ENCODE measurements around the gene WDR1.

The WDR1 gene

GRCh38 chr4:10051517-10052135, 65.0 kb downstream of the WDR1 start:
- H3K4me3 ChIP-seq (ENCODE audit: low read depth in 1 of 2, low read length in 2 of 2) = no peak overlapping the region
- no peaks in the 10 kb centered on the region for H3K9me3 ChIP-seq (ENCODE audit: low read length)
- H3K36me3 ChIP-seq (ENCODE audit: insufficient read depth, low read length) = no peaks in the 10 kb centered on the region
- no peak overlapping the region for H3K9ac ChIP-seq (ENCODE audit: low read length)
- H3K4me1 ChIP-seq (ENCODE audit: insufficient read depth, low read length) = no peaks in the 10 kb centered on the region
- H3K27me3 ChIP-seq (ENCODE audit: control insufficient read depth in 1 of 2, insufficient read depth in 2 of 2, low read length in 2 of 2) = no peaks in the 10 kb centered on the region
- H3K27ac ChIP-seq (ENCODE audit: low read depth, low read length) = no peak overlapping the region

DNA sequence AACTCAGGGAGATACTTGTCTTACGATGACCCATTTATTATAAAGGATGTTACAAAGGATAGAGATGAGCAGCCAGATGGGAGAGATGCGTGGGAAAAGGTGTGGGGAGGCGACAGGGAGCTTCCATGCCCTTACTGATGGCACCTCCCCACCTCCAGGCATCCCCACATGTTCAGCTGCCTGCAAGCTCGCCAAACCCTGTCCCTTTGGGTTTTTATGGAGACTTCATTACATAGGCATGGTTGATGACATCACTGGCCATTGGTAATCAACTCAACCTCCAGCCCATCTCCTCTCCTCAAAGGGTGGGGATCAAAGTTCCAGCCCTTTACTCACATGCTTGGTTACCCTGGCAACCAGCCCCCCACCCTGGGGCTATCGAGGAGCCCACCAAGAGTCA, 65.9 kb downstream of the WDR1 start:
- Histone ChIP-seq H3K4me1 (ENCODE audit: insufficient read depth, low read length) (no peaks in the 10 kb centered on the region), H3K36me3 (ENCODE audit: insufficient read depth, low read length) (no peaks in the 10 kb centered on the region), H3K27me3 (ENCODE audit: control insufficient read depth in 1 of 2, insufficient read depth in 2 of 2, low read length in 2 of 2) (no peaks in the 10 kb centered on the region), H3K4me3 (ENCODE audit: low read depth in 1 of 2, low read length in 2 of 2) (no peak overlapping the region), H3K9ac (ENCODE audit: low read length) (no peak overlapping the region), H3K27ac (ENCODE audit: low read depth, low read length) (no peak overlapping the region), H3K9me3 (ENCODE audit: low read length) (no peaks in the 10 kb centered on the region)

GRCh38 chr4:10050261-10050661, 66.3 kb downstream of the WDR1 start:
- Histone ChIP-seq H3K27me3 (ENCODE audit: control insufficient read depth in 1 of 2, insufficient read depth in 2 of 2, low read length in 2 of 2) (no peaks in the 10 kb centered on the region), H3K27ac (ENCODE audit: low read depth, low read length) (no peak overlapping the region), H3K36me3 (ENCODE audit: insufficient read depth, low read length) (no peaks in the 10 kb centered on the region), H3K4me3 (ENCODE audit: low read depth in 1 of 2, low read length in 2 of 2) (no peak overlapping the region), H3K4me1 (ENCODE audit: insufficient read depth, low read length) (no peaks in the 10 kb centered on the region), H3K9me3 (ENCODE audit: low read length) (no peaks in the 10 kb centered on the region), H3K9ac (ENCODE audit: low read length) (no peak overlapping the region)

DNA sequence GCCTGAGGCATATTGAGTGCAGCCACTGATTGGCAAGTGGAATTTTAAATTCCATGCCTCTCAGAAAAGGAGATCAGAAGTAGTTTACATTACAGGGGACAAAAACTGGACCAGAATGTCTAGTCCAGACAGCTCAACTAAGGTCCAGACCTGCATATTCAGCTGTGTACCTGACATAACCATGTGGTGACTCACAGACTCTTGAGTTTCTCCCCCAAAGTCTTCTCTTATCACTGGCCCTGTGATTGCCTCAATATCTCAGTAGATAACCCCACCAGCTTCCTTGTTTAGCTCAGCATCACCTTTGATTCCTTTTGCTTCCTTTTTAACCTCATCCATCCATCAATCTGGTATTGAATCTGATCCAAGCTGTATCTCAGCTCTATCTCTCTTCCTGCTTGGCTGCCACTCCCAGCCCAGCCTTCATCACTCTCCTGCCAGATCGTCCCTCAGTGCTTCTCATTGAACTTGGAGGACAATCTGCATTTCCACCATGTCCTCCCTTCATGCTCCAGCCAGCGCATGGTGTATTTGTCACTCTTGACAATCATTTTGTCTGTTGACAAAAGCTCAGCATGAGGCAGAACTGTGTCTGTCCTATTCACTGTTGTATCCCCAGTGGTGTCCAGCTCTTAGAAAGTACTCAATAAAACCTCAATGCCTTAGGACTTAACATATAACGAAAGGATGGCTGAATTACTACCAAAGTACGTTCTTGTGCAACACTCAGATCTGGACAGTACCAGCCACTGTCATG, 67.5 kb downstream of the WDR1 start:
- Histone ChIP-seq H3K36me3 (ENCODE audit: insufficient read depth, low read length) (no peaks in the 10 kb centered on the region), H3K4me1 (ENCODE audit: insufficient read depth, low read length) (no peaks in the 10 kb centered on the region), H3K9me3 (ENCODE audit: low read length) (no peaks in the 10 kb centered on the region), H3K27ac (ENCODE audit: low read depth, low read length) (no peak overlapping the region), H3K4me3 (ENCODE audit: low read depth in 1 of 2, low read length in 2 of 2) (no peak overlapping the region), H3K27me3 (ENCODE audit: control insufficient read depth in 1 of 2, insufficient read depth in 2 of 2, low read length in 2 of 2) (no peaks in the 10 kb centered on the region), H3K9ac (ENCODE audit: low read length) (no peak overlapping the region)

- H3K27me3 ChIP-seq (ENCODE audit: control insufficient read depth in 1 of 2, insufficient read depth in 2 of 2, low read length in 2 of 2) = no peaks in the 10 kb centered on the region
- H3K36me3 ChIP-seq (ENCODE audit: insufficient read depth, low read length) = no peaks in the 10 kb centered on the region
- H3K9me3 ChIP-seq (ENCODE audit: low read length) = no peaks in the 10 kb centered on the region
- H3K4me1 ChIP-seq (ENCODE audit: insufficient read depth, low read length) = no peaks in the 10 kb centered on the region
- H3K9ac ChIP-seq (ENCODE audit: low read length) = no peak overlapping the region
- no peak overlapping the region for H3K27ac ChIP-seq (ENCODE audit: low read depth, low read length)
- H3K4me3 ChIP-seq (ENCODE audit: low read depth in 1 of 2, low read length in 2 of 2) = no peak overlapping the region
Observed at GRCh38 chr4:10047967-10048366, 68.6 kb downstream of the WDR1 start.

GRCh38 chr4:10046471-10046870, 70.1 kb downstream of the WDR1 start:
- Histone ChIP-seq H3K36me3 (ENCODE audit: insufficient read depth, low read length) (no peaks in the 10 kb centered on the region), H3K4me3 (ENCODE audit: low read depth in 1 of 2, low read length in 2 of 2) (no peak overlapping the region), H3K9ac (ENCODE audit: low read length) (no peak overlapping the region), H3K27me3 (ENCODE audit: control insufficient read depth in 1 of 2, insufficient read depth in 2 of 2, low read length in 2 of 2) (no peaks in the 10 kb centered on the region), H3K9me3 (ENCODE audit: low read length) (no peaks in the 10 kb centered on the region), H3K4me1 (ENCODE audit: insufficient read depth, low read length) (no peaks in the 10 kb centered on the region), H3K27ac (ENCODE audit: low read depth, low read length) (no peak overlapping the region)

DNA sequence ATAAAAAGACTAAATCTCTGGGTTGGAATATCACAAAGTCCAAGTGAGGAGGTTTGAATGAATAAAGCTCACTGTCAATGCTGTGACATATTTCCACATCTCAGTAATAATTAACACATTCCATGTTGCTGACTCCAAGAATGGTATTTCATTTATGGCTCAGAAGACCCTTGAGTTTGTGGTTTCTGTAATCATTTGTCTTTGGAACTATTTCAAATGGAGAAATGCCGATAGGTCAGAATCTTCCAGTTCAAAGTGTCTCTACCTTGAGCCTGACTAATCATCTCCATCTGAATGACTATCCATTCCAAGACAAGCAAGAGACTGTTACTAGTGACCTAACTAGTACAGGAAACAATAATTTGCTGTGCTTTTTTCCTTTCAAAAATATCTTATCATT, 71.1 kb downstream of the WDR1 start:
- no peak overlapping the region for H3K27ac ChIP-seq (ENCODE audit: low read depth, low read length)
- no peaks in the 10 kb centered on the region for H3K4me1 ChIP-seq (ENCODE audit: insufficient read depth, low read length)
- no peaks in the 10 kb centered on the region for H3K9me3 ChIP-seq (ENCODE audit: low read length)
- H3K36me3 ChIP-seq (ENCODE audit: insufficient read depth, low read length) = no peaks in the 10 kb centered on the region
- H3K9ac ChIP-seq (ENCODE audit: low read length) = no peak overlapping the region
- no peaks in the 10 kb centered on the region for H3K27me3 ChIP-seq (ENCODE audit: control insufficient read depth in 1 of 2, insufficient read depth in 2 of 2, low read length in 2 of 2)
- H3K4me3 ChIP-seq (ENCODE audit: low read depth in 1 of 2, low read length in 2 of 2) = no peak overlapping the region

GRCh38 chr4:10041036-10041435, 75.6 kb downstream of the WDR1 start:
- Histone ChIP-seq H3K9ac (ENCODE audit: low read length) (no peak overlapping the region), H3K4me1 (ENCODE audit: insufficient read depth, low read length) (no peaks in the 10 kb centered on the region), H3K27ac (ENCODE audit: low read depth, low read length) (no peak overlapping the region), H3K27me3 (ENCODE audit: control insufficient read depth in 1 of 2, insufficient read depth in 2 of 2, low read length in 2 of 2) (no peaks in the 10 kb centered on the region), H3K4me3 (ENCODE audit: low read depth in 1 of 2, low read length in 2 of 2) (no peak overlapping the region), H3K9me3 (ENCODE audit: low read length) (no peaks in the 10 kb centered on the region), H3K36me3 (ENCODE audit: insufficient read depth, low read length) (no peaks in the 10 kb centered on the region)

- H3K27me3 ChIP-seq (ENCODE audit: control insufficient read depth in 1 of 2, insufficient read depth in 2 of 2, low read length in 2 of 2) = no peaks in the 10 kb centered on the region
- no peak overlapping the region for H3K4me3 ChIP-seq (ENCODE audit: low read depth in 1 of 2, low read length in 2 of 2)
- no peaks in the 10 kb centered on the region for H3K9me3 ChIP-seq (ENCODE audit: low read length)
- no peaks in the 10 kb centered on the region for H3K4me1 ChIP-seq (ENCODE audit: insufficient read depth, low read length)
- H3K27ac ChIP-seq (ENCODE audit: low read depth, low read length) = no peak overlapping the region
- H3K36me3 ChIP-seq (ENCODE audit: insufficient read depth, low read length) = no peaks in the 10 kb centered on the region
- H3K9ac ChIP-seq (ENCODE audit: low read length) = no peak overlapping the region
Observed at GRCh38 chr4:10040049-10040892, 76.3 kb downstream of the WDR1 start.

DNA sequence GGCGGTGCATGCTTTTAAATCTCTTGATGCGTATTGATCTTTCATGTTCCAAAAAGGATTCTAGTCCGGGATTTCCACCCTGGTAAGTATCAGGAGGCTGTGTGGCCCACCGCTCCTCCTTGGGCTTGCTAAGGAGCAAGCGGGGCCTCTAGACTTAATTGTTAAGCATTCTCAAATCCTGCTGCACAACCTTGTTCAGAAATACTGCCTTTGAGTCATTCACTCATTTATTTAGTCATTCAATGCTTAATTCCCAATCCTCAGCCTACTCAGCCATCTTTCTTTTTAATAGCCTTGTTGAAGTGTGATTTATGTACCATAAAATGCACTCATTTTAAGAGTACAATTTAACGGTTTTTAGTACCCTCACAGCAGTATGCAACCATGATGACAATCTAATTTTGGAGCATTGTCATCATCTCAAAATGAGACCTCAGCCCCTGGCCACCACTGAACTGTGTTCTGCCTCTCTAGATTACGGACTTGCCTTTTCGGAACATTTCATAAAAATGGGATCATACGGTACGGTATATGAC, 79.7 kb downstream of the WDR1 start:
- no peak overlapping the region for H3K9ac ChIP-seq (ENCODE audit: low read length)
- no peaks in the 10 kb centered on the region for H3K9me3 ChIP-seq (ENCODE audit: low read length)
- H3K36me3 ChIP-seq (ENCODE audit: insufficient read depth, low read length) = no peaks in the 10 kb centered on the region
- no peaks in the 10 kb centered on the region for H3K27me3 ChIP-seq (ENCODE audit: control insufficient read depth in 1 of 2, insufficient read depth in 2 of 2, low read length in 2 of 2)
- H3K27ac ChIP-seq (ENCODE audit: low read depth, low read length) = no peak overlapping the region
- no peak overlapping the region for H3K4me3 ChIP-seq (ENCODE audit: low read depth in 1 of 2, low read length in 2 of 2)
- peaks cover 7% of the 10 kb centered on the region for H3K4me1 ChIP-seq (ENCODE audit: insufficient read depth, low read length)

DNA sequence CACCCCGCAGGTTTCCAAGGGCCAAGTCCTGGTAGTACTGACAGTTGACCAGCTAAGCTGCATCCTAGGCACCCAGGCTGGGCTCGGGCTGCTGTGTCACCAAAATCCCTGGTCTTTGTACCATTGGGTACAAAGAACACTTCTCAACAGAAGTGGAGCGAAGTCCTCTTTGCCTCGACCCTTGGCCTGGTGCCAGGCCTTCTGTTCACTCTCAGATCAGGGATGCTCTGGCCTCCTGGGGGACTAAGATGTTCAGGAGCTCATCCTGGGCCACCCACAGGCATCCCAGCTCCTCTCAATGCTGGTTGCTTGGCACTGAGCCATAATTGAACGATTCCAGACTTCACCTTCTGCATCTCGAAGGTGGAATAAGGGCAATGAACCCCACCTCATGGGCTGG, 81.5 kb downstream of the WDR1 start:
- Histone ChIP-seq H3K27ac (ENCODE audit: low read depth, low read length) (no peak overlapping the region), H3K4me1 (ENCODE audit: insufficient read depth, low read length) (peaks cover 7% of the 10 kb centered on the region), H3K9me3 (ENCODE audit: low read length) (no peaks in the 10 kb centered on the region), H3K9ac (ENCODE audit: low read length) (no peak overlapping the region), H3K27me3 (ENCODE audit: control insufficient read depth in 1 of 2, insufficient read depth in 2 of 2, low read length in 2 of 2) (no peaks in the 10 kb centered on the region), H3K4me3 (ENCODE audit: low read depth in 1 of 2, low read length in 2 of 2) (no peak overlapping the region), H3K36me3 (ENCODE audit: insufficient read depth, low read length) (no peaks in the 10 kb centered on the region)

All from muscle layer of colon (tissue), 2 donors.